Nephron (organoid): Measurements from ENCODE around the gene CHPF2.
A peak's percentile ranks its signal among the peaks of the same experiment; 100 is the strongest.

ENCODE experiments used
- H3K27ac Mint-ChIP-seq, 3 experiments: 2 replicates each; pipeline ENCODE4 v1.8.0; 2020; ENCODE audit warnings: mixed read lengths in 3 of 3, mild to moderate bottlenecking in 2 of 3, moderate library complexity in 1 of 3
- H3K27me3 Mint-ChIP-seq: 2 replicates; pipeline ENCODE4 v1.8.0; 2021; ENCODE audit warnings: low read depth, mild to moderate bottlenecking, moderate library complexity, mixed read lengths
- H3K36me3 Mint-ChIP-seq: 2 replicates; pipeline ENCODE4 v1.8.0; 2020; ENCODE audit warnings: low read depth, mixed read lengths
- H3K4me1 Mint-ChIP-seq: 2 replicates; pipeline ENCODE4 v1.8.0; 2020; ENCODE audit warnings: mixed read lengths
- H3K4me3 Mint-ChIP-seq, 3 experiments: 2 replicates each; pipeline ENCODE4 v1.8.0; 2020; ENCODE audit warnings: mild to moderate bottlenecking in 3 of 3, mixed read lengths in 3 of 3, moderate library complexity in 2 of 3
- H3K9me3 Mint-ChIP-seq: 2 replicates; pipeline ENCODE4 v1.8.0; 2020; ENCODE audit warnings: mixed read lengths
- TF ChIP-seq, protein P1 (sequence below), 3 experiments: fragments of 200-600 bp; sonication (generic); IDR thresholded peaks; one replicate each; pipeline ENCODE4 v1.5.0; 2021; ENCODE audit warnings: antibody characterized with exemption in 3 of 3; ENCODE audit not compliant: unreplicated experiment in 3 of 3

The CHPF2 gene

DNA sequence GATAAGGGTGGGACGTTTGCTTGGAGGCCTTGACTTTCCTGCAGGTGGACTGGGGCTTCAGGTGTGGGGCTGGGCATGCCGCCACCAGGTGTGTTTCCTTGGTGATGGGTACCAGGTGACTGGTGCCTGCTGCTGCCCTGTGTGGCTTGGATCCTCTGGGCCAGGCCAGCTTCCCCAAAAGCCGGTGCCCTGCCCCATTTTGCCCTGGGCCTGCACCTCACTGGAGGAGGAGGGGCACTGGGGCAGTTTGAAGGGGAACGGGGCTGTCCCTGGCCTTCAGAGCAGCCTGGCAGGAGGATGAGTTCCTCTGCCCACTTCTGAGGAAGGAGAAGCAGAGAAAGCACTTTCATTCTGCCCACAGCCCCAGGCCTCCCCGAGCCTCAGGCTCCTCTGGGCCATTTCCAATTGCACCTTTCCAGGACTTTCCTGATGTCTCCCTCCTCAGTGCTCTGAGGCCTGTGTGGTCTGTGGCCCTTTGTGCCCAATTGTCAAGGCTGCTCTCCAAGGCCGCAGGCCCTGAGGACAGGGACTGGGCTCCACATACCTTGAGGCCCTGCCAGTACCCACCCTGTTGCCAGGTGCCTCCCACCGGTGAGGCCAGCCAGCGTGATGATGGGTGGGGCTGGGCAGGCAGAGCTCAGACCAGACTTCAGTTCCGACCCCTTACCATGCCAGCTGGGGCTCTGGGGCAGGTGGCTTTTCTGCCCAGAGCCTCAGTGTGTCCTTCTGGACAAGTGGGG lies 41.5 kb downstream of the CHPF2 start:
- Mint-ChIP-seq H3K27ac (no peak overlapping the region), H3K4me1 (peaks cover 32% of the 10 kb centered on the region), H3K9me3 (no peaks in the 10 kb centered on the region), H3K36me3 (no peaks in the 10 kb centered on the region), H3K4me3 (no peak overlapping the region), H3K27me3 (peaks cover 25% of the 10 kb centered on the region)
- TF ChIP-seq, protein P1, sequence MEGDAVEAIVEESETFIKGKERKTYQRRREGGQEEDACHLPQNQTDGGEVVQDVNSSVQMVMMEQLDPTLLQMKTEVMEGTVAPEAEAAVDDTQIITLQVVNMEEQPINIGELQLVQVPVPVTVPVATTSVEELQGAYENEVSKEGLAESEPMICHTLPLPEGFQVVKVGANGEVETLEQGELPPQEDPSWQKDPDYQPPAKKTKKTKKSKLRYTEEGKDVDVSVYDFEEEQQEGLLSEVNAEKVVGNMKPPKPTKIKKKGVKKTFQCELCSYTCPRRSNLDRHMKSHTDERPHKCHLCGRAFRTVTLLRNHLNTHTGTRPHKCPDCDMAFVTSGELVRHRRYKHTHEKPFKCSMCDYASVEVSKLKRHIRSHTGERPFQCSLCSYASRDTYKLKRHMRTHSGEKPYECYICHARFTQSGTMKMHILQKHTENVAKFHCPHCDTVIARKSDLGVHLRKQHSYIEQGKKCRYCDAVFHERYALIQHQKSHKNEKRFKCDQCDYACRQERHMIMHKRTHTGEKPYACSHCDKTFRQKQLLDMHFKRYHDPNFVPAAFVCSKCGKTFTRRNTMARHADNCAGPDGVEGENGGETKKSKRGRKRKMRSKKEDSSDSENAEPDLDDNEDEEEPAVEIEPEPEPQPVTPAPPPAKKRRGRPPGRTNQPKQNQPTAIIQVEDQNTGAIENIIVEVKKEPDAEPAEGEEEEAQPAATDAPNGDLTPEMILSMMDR (IDR thresholded peaks at IDR 0.05; ENCODE audit: unreplicated experiment in 3 of 3), result no peak

DNA sequence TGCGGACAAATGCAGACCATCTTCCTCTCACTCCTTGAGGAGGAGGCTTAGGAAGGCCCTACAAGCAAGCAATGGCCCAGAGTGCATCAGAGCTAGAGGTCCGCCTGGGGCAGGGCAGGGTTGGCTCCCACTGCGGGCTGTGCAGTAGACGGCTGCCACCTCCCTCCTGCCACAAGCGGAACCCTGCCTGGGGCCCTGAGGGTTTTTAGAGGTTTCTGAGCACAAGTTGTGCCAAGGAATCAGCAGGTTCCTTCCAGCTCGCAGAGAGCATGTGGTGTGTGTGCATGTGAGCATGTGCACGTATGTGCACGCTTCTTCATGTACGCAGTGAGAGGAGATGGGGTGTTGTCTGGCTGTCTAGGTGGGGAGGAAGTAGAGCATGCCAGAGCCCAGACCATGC lies 42.1 kb downstream of the CHPF2 start:
- peak overlapping the region; percentile 31 to 70 (median 66) for H3K4me3 Mint-ChIP-seq
- no peaks in the 10 kb centered on the region for H3K9me3 Mint-ChIP-seq
- TF ChIP-seq, protein P1 (IDR thresholded peaks at IDR 0.05; ENCODE audit: unreplicated experiment in 3 of 3), result no peak
- H3K27ac Mint-ChIP-seq, result peak overlapping the region in 1 of 3 experiments; percentile 38
- peaks cover 25% of the 10 kb centered on the region for H3K27me3 Mint-ChIP-seq
- H3K4me1 Mint-ChIP-seq, result peaks cover 31% of the 10 kb centered on the region
- H3K36me3 Mint-ChIP-seq, result no peaks in the 10 kb centered on the region

DNA sequence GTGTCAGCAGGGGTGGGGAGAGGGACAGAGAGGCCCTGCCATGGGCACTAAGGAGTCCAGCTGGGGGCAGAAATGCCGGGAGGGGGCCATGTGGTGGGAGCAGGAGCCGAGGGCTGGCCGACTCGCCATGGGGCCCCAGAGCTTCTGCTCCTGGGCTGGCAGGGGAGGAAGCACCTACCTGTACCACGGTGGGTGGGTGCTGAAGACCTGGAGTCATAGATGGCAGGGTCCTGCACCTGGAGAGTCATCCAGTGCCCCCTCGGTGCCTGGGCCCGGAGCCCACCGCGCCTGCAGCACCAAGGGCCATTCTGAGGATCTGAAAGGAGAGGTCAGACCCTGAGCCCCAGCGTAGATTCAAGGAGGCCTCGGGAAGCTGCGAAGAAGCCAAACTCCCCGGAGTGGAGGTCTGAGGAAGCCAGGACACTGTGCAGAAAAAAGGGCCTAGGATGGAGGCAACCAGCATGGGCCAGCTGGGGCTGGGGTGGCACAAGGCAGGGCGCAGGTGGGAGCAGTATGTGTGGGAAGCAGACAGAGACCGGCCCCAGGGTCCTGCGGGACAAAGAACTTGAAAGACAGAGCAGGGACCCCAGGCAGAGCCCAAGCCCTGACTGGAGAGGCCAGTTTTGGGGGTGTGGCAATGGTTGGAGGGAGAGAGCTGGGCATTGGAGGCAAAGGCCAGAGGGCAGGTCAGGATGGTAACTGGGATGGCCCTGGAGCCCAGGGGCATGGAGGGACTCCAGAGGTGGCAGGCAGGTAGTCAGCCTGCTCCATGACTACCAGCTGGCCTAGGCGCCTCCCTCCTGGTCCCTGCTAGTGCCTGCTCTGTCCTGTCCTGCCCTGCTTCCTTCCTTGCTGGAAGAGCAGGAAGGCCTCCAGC lies 42.9 kb downstream of the CHPF2 start:
- Mint-ChIP-seq H3K27ac (peak overlapping the region in 1 of 3 experiments; percentile 38), H3K36me3 (no peaks in the 10 kb centered on the region), H3K9me3 (no peaks in the 10 kb centered on the region), H3K4me3 (peak overlapping the region; percentile 75 to 80 (median 76)), H3K27me3 (peaks cover 22% of the 10 kb centered on the region), H3K4me1 (peaks cover 25% of the 10 kb centered on the region)
- TF ChIP-seq, protein P1 (IDR thresholded peaks at IDR 0.05; ENCODE audit: unreplicated experiment in 3 of 3), result no peak

DNA sequence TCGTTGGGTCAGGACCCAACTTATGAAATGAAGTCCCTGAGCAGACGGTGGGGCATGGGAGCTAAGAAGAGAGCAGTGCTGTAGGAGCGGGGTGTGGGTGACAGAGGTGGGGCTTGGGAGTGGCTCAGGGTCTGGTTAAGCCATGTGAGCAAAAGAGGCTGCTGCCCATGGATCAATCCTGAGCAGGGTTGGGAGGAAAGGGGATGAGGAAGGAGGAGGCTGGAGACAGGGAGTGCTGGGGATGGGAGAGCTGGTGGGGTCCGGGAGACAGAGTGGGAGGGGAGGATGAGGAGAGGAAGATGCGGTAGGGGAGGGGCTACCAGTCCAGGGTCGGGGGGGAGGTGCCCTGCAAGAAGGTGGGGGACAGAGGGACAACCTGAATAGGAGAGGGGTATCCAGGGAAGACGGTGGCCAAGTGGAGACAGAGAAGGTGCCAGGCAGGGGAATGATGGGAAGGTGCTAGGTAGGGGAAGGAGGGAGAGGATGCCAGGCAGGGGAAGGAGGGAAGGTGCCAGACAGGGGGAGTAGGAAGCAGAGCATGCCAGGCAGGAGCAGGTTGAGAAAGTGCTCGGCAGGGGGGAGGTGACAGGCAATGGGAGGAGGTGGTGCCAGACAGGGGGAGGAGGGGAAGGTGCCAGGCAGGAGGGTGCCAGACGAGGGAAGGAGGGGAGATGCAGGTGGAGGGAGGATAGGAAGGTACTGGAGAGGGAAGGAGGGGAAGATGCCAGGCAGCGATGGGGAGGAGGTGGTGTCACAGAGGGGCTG lies 43.7 kb downstream of the CHPF2 start:
- peaks cover 29% of the 10 kb centered on the region for H3K4me1 Mint-ChIP-seq
- H3K27me3 Mint-ChIP-seq, result peaks cover 29% of the 10 kb centered on the region
- peak overlapping the region in 1 of 3 experiments; percentile 38 for H3K27ac Mint-ChIP-seq
- H3K9me3 Mint-ChIP-seq, result no peaks in the 10 kb centered on the region
- no peaks in the 10 kb centered on the region for H3K36me3 Mint-ChIP-seq
- TF ChIP-seq, protein P1 (IDR thresholded peaks at IDR 0.05; ENCODE audit: unreplicated experiment in 3 of 3), result no peak
- peak overlapping the region; percentile 75 to 80 (median 76) for H3K4me3 Mint-ChIP-seq

DNA sequence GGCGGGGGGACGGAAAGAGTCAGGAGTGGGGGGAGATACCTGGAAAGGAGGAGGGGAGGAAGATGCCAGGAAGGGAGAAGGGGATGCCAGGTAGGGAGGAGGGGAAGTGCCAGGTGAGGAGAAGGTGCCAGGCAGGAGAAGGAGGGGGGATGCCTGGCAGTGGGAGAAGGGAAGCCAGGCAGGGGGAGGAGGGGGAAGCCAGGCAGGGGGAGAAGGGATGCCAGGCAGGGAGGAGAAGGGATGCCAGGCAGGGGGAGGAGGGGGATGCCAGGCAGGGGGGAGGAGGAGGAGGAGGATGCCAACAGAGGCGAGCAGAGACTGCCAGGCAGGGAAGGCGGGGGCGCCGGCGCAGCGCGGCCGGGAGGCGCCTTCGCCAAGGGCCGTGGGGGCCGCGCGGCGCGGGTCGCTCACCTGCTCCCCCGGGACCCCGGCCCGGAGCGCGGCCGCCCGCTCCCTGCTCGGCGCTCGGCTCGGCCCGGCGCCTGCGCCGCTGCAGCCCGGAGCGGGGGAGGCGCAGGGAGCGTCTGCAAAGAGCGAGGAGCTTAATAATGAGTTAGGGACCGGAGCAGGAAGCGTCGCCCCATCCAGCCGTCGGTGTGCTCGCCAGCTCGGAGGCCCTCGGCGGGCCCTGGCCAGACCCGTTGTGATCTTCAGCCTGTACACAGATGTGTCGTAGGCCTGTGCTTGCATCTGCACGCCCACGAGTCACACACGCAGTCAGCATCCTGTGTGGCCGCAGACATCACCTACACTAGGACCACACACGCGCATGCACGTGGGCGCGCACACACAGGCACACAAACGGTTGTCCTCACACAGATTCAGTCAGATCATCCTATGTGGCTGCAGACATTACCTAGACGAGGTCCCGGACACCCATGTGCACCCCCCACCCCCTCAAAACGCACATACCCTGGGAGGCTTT lies 44.6 kb downstream of the CHPF2 start:
- Mint-ChIP-seq H3K9me3 (no peaks in the 10 kb centered on the region), H3K4me1 (peaks cover 39% of the 10 kb centered on the region), H3K36me3 (no peaks in the 10 kb centered on the region), H3K27ac (peak overlapping the region in 2 of 3 experiments; percentile 82 to 86), H3K27me3 (peaks cover 34% of the 10 kb centered on the region), H3K4me3 (peak overlapping the region; percentile 76 to 85 (median 80))
- TF ChIP-seq, protein P1 (IDR thresholded peaks at IDR 0.05; ENCODE audit: unreplicated experiment in 3 of 3), result no peak
